AG09309 (cell line): Measurements from ENCODE around the gene XPOT.

Source experiments
- DNase-seq: peaks from one replicate; pipeline ENCODE4 v3.0.0-alpha.2; 2010; ENCODE audit warnings: low read depth
- H3K4me3 ChIP-seq: 2 replicates; pipeline ENCODE4 v1.5.1; 2011; ENCODE audit warnings: mild to moderate bottlenecking, low read depth, low read length, moderate library complexity; ENCODE audit not compliant: control insufficient read depth
- TF ChIP-seq, protein P1 (sequence below): IDR thresholded peaks from 2 replicates; pipeline ENCODE4 v1.5.1; 2011; ENCODE audit warnings: mild to moderate bottlenecking, low read depth, low read length, inconsistent platforms; ENCODE audit not compliant: insufficient read depth, control insufficient read depth; ENCODE audit errors: missing control alignments

XPOT gene

DNA sequence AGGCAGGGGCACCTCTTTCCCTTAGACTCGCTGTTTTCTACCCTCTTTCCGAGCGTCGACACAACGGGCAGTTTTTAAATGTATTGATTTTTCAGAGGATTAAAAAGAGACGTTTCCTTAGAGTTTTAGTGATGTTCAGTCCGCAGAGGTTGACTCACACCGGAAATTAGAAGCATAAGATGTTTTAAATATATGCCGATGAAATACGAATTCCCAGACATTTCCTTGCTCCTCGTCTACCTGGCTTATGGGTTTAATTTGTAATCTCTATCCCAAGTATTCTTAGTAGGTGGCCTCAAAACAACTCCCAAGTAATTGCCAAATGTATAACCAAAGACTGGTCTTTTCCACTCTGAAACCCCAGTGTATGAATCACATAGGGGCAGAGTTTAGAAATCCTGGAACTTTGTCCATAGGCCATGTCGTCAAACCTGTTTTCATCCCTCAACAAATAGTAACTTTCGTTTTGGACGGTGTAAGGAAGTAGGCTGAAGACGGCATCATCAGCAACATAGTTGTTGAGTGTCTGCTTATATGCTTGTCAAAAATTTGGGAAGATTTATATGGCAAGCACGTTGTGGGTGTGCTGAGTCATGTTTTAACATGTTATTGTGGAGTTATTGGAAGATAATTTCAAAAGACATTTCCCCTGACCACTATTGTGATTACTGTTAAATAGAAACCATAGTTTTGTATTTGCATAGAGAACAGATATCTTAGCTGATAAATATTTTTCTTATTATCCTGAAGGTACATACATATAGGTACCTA is 48.6 kb downstream of the XPOT start:
- peak overlapping the region; percentile 97 for H3K4me3 ChIP-seq
- DNase-seq: peak; percentile 74
- TF ChIP-seq, protein P1, sequence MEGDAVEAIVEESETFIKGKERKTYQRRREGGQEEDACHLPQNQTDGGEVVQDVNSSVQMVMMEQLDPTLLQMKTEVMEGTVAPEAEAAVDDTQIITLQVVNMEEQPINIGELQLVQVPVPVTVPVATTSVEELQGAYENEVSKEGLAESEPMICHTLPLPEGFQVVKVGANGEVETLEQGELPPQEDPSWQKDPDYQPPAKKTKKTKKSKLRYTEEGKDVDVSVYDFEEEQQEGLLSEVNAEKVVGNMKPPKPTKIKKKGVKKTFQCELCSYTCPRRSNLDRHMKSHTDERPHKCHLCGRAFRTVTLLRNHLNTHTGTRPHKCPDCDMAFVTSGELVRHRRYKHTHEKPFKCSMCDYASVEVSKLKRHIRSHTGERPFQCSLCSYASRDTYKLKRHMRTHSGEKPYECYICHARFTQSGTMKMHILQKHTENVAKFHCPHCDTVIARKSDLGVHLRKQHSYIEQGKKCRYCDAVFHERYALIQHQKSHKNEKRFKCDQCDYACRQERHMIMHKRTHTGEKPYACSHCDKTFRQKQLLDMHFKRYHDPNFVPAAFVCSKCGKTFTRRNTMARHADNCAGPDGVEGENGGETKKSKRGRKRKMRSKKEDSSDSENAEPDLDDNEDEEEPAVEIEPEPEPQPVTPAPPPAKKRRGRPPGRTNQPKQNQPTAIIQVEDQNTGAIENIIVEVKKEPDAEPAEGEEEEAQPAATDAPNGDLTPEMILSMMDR: no peak

DNA sequence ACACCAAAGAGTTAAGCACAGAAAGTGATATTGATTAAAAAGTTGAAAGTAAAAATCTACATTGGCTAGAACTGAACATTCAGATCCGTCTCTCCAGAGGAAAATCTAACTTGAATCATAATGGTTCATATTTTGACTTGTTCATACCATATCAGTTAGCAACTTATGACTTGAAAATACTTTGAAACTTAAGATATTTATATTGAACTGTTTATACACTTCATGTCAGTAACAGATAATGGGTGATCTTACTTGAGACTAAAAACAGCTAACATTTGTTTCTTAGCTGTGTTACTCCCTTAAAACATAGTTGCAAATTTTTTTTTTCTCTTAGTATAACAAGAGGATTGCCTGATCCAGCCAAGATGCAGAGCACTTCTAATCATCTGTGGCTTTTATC is 51.3 kb downstream of the XPOT start:
- DNase-seq: no peak
- TF ChIP-seq, protein P1: no peak
- no peak overlapping the region for H3K4me3 ChIP-seq

DNA sequence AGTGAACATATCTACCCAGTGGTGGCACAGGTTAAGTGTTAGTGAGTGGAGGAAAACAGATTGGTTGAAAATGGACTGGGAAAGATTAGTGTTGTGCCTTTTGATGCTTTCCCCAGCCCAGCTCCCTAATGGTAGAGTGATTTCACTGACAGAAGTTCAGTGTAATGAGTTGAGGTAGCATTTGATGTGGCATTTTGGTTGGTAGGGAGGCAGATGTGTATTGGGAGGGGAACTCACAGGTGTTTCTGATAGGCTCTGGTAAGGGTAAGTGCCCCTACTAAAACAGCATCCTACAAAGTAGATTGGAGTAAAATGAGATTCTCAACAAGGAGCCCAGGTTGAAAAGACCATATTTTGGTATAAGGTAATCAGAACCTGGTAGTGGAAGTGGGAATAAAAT is 51.9 kb downstream of the XPOT start:
- no peak for DNase-seq
- TF ChIP-seq, protein P1: no peak

DNA sequence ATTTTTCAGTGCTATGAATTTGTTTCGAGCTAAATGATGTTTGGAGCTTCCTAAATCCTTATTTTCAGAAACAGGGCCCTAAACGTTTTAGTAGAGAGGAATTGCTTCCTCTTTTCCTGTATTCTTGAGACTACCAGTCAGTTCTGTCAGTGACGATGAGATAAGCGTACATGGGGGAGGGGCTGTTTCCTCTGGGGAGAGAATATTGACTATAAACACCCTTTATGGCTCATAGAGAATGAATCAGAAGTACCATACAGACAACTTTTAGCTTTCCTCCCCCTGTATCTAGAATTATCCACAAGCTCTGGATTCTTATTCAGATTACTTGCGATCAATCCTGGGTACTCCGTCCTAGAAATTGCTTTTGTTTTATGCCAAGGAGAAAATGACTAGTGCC is 52.8 kb downstream of the XPOT start:
- no peak overlapping the region for H3K4me3 ChIP-seq
- TF ChIP-seq, protein P1: no peak
- DNase-seq: no peak

More for the DNA sequence above, 51.9 kb downstream of the XPOT start:
- H3K4me3 ChIP-seq: no peak overlapping the region

DNA sequence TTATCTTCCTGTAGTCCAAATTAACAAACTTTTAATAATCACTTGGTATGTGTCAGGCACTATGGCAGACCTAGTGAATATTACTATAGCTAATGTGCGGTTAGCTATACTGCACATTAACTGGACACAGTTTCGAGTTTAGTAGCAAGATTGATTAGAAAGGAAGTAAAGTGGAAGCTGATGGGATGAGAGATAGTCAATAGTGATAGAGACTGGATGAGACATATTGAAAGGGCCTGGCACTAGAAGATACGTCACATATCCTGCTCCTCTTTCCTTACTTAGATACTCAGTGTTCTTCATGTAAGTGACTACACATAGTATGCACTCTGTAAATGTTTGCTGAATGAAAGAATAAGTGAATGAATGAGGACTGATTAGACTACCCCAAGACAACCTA is 53.3 kb downstream of the XPOT start:
- no peak for DNase-seq
- TF ChIP-seq, protein P1: no peak
- no peak overlapping the region for H3K4me3 ChIP-seq

DNA sequence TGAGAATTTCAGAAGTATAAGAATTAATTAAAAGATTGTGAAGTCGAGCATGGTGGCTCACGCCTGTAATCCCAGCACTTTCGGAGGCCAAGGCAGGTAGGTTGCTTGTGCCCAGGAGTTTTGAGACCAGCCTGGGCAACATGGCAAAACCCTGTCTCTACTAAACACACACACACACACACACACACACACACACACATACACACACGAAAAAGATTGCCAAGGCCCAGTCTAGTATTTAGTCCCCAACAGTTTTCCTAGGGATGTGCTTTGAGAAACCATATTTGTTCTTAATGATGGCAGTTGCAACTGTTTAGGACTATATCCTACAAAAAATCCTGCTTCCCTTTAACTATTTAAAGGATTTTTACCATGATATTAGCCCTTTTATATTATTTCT is 53.7 kb downstream of the XPOT start:
- no peak overlapping the region for H3K4me3 ChIP-seq
- TF ChIP-seq, protein P1: no peak
- DNase-seq: no peak
